Activated CD4-positive, CD25-positive, alpha-beta regulatory T cell treated with anti-CD3 and anti-CD28 coated beads, Interleukin-2, amount 50 U/mL, for 24 hours (primary cell): ENCODE measurements around the gene OLFM1.
A peak's percentile ranks its signal among the peaks of the same experiment; 100 is the strongest.
"Not testable (repeated sequence)": the region's sequence is repeated elsewhere in the genome, so short reads cannot be mapped to it uniquely, and the experiment has no call there.

Experiments
- ATAC-seq, 2 donors: fragments of 150-1000 bp; cut with Tn5 transposase; one replicate each; pipeline ENCODE4 v1.10.0; 2021; ENCODE audit warnings: mild to moderate bottlenecking in 1 of 2, moderate library complexity in 1 of 2

The OLFM1 gene

GRCh38 chr9:135108831-135109510, 21.5 kb downstream of the OLFM1 start:
- no peak for ATAC-seq

- no peak for ATAC-seq
These were observed 22.2 kb downstream of the OLFM1 start for GRCh38 chr9:135109650-135110049.

- ATAC-seq: no peak
These were observed 22.9 kb downstream of the OLFM1 start for GRCh38 chr9:135110416-135110815.

GRCh38 chr9:135111600-135111999, 24.1 kb downstream of the OLFM1 start:
- ATAC-seq: not testable (repeated sequence)

GRCh38 chr9:135116371-135116770, 28.9 kb downstream of the OLFM1 start:
- no peak for ATAC-seq

GRCh38 chr9:135116881-135117280, 29.4 kb downstream of the OLFM1 start:
- ATAC-seq: no peak

GRCh38 chr9:135117281-135117680, 29.8 kb downstream of the OLFM1 start:
- ATAC-seq: no peak

GRCh38 chr9:135119496-135120064, 32.1 kb downstream of the OLFM1 start:
- no peak for ATAC-seq

GRCh38 chr9:135120249-135120648, 32.8 kb downstream of the OLFM1 start:
- ATAC-seq: no peak

GRCh38 chr9:135122316-135122715, 34.8 kb downstream of the OLFM1 start:
- ATAC-seq: no peak

- ATAC-seq: no peak
These were observed 35.8 kb downstream of the OLFM1 start for GRCh38 chr9:135123126-135123772.

GRCh38 chr9:135123773-135124134, 36.3 kb downstream of the OLFM1 start:
- ATAC-seq: no peak

GRCh38 chr9:135126451-135127187, 39.2 kb downstream of the OLFM1 start:
- no peak for ATAC-seq

GRCh38 chr9:135127718-135128670, 40.5 kb downstream of the OLFM1 start:
- no peak for ATAC-seq

GRCh38 chr9:135129137-135129695, 41.7 kb downstream of the OLFM1 start:
- no peak for ATAC-seq

- ATAC-seq: peak in 1 of 2 donors; percentile 24
These were observed 42.9 kb downstream of the OLFM1 start for GRCh38 chr9:135130207-135130976.

- ATAC-seq: no peak
These were observed 44.0 kb downstream of the OLFM1 start for GRCh38 chr9:135131488-135131887.

GRCh38 chr9:135132008-135132407, 44.5 kb downstream of the OLFM1 start:
- no peak for ATAC-seq

- no peak for ATAC-seq
These were observed 47.0 kb downstream of the OLFM1 start for GRCh38 chr9:135134268-135135022.

- ATAC-seq: no peak
These were observed 47.9 kb downstream of the OLFM1 start for GRCh38 chr9:135135171-135135928.
